ENCODE data around the gene COL6A2. TPM values are rescaled to one million over a fixed set of nuclear protein-coding genes. Genes with fewer than 3 reads are reported as not detected.
A peak's percentile ranks its signal among the peaks of the same experiment; 100 is the strongest.
"Not testable (repeated sequence)": the region's sequence is repeated elsewhere in the genome, so short reads cannot be mapped to it uniquely, and the experiment has no call there.

Gene COL6A2
- total and polyA plus RNA-seq, 8 donors = 362 to 647 (median 447) TPM

- no peak for ATAC-seq
- H3K27me3 ChIP-seq = no peaks in the 10 kb centered on the region
Measured at GRCh38 chr21:46171585-46171984, 73.7 kb downstream of the COL6A2 start.

GRCh38 chr21:46171996-46172862, 74.3 kb downstream of the COL6A2 start:
- intact Hi-C loops (cut with DNase I) = no loop called here
- peaks cover 0 to 15% of the 10 kb centered on the region in 2 donors for H3K9me3 ChIP-seq
- no peaks in the 10 kb centered on the region for H3K36me3 ChIP-seq
- no peaks in the 10 kb centered on the region for H3K27me3 ChIP-seq
- TF ChIP-seq CTCF (IDR thresholded peaks at IDR 0.05) = no peak
- DNase-seq (peak in 1 of 4 donors; percentile 55), ATAC-seq (no peak)
- no peaks in the 10 kb centered on the region for H3K4me1 ChIP-seq
- H3K4me3 ChIP-seq = no peak overlapping the region
- no peak overlapping the region for H3K27ac ChIP-seq

More at GRCh38 chr21:46171585-46171984, 73.7 kb downstream of the COL6A2 start:
- peaks cover 0 to 12% of the 10 kb centered on the region in 2 donors for H3K9me3 ChIP-seq
- TF ChIP-seq CTCF (IDR thresholded peaks at IDR 0.05) = no peak
- no peaks in the 10 kb centered on the region for H3K4me1 ChIP-seq
- no peak overlapping the region for H3K27ac ChIP-seq
- intact Hi-C loops (cut with DNase I) = no loop called here
- no peaks in the 10 kb centered on the region for H3K36me3 ChIP-seq
- no peak overlapping the region for H3K4me3 ChIP-seq
- DNase-seq = no peak

DNA sequence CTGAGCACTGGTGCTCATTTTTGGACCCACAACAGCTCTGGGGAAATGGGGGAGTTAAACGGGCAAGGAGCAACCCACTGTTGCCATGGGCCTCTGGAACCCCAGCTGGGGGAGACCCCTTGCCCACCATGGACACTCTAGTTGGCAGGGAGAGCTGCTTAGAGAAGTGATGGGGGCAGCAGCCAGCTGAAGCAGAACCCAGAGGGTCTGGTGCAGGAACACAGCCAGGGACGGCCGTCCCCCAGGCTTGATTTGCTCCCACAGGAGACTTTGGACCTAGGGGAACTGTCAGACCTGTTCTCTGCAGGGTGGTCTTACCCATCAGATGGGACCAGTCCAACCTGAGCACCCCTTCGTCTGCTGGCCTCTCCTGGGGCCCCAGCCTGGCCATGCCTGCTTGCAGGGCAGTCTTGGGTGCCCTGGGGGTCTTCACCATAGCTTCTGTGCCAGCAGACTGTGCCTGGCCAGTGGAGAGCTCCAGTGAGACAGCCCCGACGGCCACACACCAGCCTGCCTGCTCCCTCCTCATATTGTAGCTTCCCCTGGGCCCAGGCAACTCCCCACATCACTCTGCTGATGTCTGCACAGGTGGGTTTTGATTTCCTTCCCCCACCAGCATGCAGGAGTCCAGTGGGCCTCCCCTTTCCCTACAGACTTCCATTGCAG, 75.1 kb downstream of the COL6A2 start:
- intact Hi-C loops (cut with DNase I) = no loop called here
- H3K27ac ChIP-seq = no peak overlapping the region
- no peaks in the 10 kb centered on the region for H3K27me3 ChIP-seq
- H3K4me3 ChIP-seq = no peak overlapping the region
- TF ChIP-seq CTCF (IDR thresholded peaks at IDR 0.05) = no peak
- DNase-seq = no peak
- ATAC-seq = no peak
- H3K4me1 ChIP-seq = no peaks in the 10 kb centered on the region
- H3K9me3 ChIP-seq = peaks cover 0 to 15% of the 10 kb centered on the region in 2 donors
- H3K36me3 ChIP-seq = no peaks in the 10 kb centered on the region

GRCh38 chr21:46173573-46173972, 75.7 kb downstream of the COL6A2 start:
- DNase-seq (no peak), ATAC-seq (no peak)
- Histone ChIP-seq H3K36me3 (no peaks in the 10 kb centered on the region), H3K27ac (no peak overlapping the region), H3K4me3 (no peak overlapping the region), H3K9me3 (peaks cover 0 to 15% of the 10 kb centered on the region in 2 donors), H3K27me3 (no peaks in the 10 kb centered on the region), H3K4me1 (no peaks in the 10 kb centered on the region)
- no peak for TF ChIP-seq CTCF (IDR thresholded peaks at IDR 0.05)
- intact Hi-C loops (cut with DNase I) = no loop called here

DNA sequence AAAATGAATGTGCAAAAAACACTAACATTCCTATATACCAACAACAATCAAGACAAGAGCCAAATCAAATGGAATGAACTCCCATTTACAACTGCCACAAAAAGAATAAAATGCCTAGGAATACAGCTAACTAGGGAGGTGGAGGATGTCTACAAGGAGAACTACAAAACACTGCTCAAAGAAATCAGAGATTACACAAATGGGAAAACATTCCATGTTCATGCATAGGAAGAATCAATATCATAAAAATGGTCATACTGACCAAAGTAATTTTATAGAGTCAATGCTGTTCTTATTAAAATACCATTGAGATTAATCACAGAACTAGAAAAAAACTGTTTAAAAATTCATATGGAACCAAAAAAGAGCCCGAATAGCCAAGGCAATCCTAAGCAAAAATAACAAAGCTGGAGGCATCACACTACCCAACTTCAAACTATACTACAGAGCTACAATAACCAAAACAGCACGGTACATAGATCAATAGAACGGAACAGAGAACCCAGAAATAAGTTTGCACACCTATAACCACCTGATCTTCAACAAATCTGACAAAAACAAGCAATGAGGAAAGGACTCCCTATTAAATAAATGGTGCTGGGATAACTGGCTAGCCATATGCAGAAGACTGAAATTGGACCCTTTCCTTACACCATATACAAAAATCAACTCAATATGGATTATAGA, 78.7 kb downstream of the COL6A2 start:
- peaks cover 0 to 15% of the 10 kb centered on the region in 2 donors for H3K9me3 ChIP-seq
- H3K4me1 ChIP-seq; H3K4me3 ChIP-seq; DNase-seq; H3K27me3 ChIP-seq; ATAC-seq; H3K27ac ChIP-seq; intact Hi-C loops (cut with DNase I); H3K36me3 ChIP-seq: not testable (repeated sequence)
